NCI-H2196 treated with DMSO at 0.1 percent for 48 hours (cell line): ENCODE results near the gene KCNK5.
A peak's percentile ranks its signal among the peaks of the same experiment; 100 is the strongest.

Experiments used
- DNase-seq: peaks from one replicate; lab custom pipeline; 2025; ENCODE audit not compliant: unreplicated experiment; lab: John Stamatoyannopoulos, UW

KCNK5 gene

GRCh38 chr6:39199231-39199940, 29.9 kb downstream of the KCNK5 start:
- no peak for DNase-seq

- no peak for DNase-seq
These were observed 30.7 kb downstream of the KCNK5 start for GRCh38 chr6:39198528-39198927.

- no peak for DNase-seq
These were observed 31.3 kb downstream of the KCNK5 start for GRCh38 chr6:39197922-39198500.

GRCh38 chr6:39197521-39197920, 31.8 kb downstream of the KCNK5 start:
- DNase-seq = no peak

DNA sequence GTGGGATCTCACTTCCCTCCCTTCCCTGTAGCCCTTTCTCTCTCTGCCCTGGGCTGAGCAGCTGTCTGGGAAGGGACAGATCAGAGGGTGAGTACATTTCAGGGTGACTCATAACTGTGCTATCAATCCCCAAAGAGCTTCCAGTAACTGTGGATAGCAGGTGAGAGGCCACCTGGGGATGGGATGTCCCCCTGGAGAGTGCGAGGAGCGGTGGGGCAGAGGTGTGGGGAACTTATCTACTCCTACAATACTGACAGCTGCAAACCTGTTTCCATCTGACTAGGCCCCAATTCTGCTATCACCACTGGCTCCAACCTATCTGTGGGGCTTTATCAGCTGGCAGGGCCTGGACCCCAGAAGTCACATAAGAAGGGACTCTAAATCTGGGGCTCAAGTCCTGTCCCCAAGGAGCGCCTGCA, 32.6 kb downstream of the KCNK5 start:
- DNase-seq = no peak

DNA sequence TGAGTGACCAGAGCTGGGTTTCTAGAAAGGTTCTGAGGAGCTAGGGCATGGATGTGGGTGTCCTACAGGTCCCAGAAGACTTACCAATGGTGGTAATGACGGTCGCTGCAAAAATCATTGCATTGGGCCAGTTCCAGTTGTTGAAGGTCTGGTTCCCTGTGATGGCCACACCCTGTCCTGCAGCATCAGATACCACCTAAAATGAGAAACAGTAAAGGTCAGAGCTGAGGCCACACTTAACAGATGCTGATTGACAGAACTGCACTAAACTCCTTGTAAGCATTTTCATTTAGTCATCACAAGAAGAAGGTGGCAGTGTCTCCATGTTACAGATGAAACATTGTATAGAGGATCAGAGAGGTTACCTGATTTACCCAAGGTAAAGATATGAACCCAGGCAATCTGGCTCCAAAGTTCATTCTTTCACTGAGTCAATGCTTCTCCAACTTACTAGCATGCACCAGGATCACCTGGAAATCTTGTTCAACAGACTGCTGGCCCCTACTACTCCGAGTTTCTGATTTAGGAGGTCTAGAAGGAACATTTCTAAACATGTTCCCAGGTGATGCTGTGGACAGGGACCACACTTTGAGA, 33.4 kb downstream of the KCNK5 start:
- no peak for DNase-seq

GRCh38 chr6:39194466-39194865, 34.8 kb downstream of the KCNK5 start:
- no peak for DNase-seq

- no peak for DNase-seq
These were observed 36.0 kb downstream of the KCNK5 start for GRCh38 chr6:39193201-39193791.

DNA sequence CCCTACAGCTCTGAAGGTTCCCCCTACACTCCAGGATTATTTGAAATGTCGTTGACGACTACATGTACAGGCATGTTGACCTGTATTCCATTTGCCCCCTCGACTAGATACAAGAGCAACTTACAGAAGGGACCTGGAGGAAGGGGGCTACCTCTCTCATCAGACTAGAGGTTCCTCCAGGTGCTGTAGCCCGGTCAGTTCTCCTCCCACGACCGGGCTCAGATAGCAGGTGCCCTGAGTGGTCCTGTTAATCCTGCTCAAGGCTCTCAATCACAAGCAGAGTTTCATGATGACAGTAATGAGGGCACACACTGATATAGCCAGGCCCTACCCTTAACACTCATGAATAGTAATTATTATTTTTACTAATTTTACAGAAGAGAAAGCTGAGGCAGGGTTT, 36.5 kb downstream of the KCNK5 start:
- no peak for DNase-seq

GRCh38 chr6:39191236-39191930, 37.9 kb downstream of the KCNK5 start:
- no peak for DNase-seq

GRCh38 chr6:39190545-39191235, 38.6 kb downstream of the KCNK5 start:
- DNase-seq = no peak

GRCh38 chr6:39189915-39190544, 39.2 kb downstream of the KCNK5 start:
- peak; percentile 21 for DNase-seq

GRCh38 chr6:39189131-39189530, 40.1 kb downstream of the KCNK5 start:
- DNase-seq = no peak

DNA sequence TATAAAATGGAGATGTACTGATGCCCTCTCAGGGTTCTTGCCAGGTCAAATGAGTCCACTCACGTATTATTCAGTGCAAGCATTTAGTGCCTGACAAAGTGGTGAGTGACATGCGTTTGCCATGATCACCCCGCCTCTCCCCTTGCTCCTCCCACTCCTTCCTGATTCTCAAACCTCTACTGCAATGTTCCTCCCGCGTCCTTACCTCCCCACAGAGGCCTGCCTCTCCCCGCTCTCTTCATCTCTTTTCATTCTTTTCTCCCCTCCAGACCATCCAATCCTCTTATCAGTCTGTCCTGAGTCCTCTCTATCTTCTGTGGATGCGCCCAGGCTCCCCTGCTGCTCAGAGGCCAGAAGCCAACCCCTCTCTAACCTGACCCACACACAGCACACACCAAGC, 40.7 kb downstream of the KCNK5 start:
- DNase-seq = no peak

DNA sequence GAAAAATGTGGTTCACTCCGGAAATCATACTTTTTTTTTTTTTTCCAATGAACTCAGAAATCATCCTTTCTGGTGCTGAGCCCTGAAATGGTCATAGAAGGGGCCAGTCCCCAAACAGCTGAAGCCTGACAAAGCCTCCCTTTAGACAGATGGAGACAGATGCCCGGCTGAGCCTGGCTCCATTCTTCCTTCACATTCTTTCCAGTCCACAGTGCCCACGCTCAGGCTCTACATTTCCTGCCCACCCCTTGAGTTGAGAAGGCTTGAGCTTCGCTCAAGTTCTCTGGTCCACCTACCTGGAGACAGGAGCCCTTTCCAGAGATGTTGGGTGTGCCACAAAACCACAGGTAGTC, 41.2 kb downstream of the KCNK5 start:
- no peak for DNase-seq

DNA sequence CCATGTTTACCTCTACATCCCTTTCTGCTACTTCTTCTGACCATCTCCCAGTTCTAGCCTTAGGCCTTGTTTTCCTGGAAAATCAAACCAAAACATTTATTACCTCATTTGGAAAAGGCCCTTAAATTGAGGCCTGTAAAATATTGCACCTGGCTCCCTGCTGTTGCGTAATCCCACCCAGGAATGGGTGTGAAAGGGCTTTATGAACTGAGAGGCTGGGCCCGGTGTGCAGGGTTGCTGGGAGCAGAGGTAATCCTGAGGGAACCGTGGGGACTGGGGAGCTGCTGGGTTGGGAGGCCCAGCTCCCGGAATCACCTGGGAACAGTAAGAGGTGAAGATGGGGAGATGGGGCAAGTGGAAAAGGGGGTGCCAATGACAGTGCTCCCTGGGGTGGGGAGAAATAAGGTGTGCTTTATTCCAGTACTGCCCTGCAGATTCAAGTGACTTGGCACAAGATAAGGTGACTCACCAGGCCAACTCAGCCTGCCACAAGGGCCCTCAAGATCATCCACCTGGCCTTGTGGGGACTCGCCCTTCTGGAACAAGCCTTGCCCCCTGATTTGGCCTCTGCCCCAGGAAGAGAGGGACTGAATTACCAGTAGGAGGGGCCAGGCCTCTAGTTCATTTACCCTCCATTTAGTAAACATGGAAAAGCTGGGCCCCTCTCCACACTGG, 44.2 kb downstream of the KCNK5 start:
- peak; percentile 72 for DNase-seq

GRCh38 chr6:39182604-39183003, 46.7 kb downstream of the KCNK5 start:
- DNase-seq = peak; percentile 66

- DNase-seq = no peak
These were observed 47.4 kb downstream of the KCNK5 start for GRCh38 chr6:39181826-39182225.

- DNase-seq = no peak
These were observed 47.9 kb downstream of the KCNK5 start for GRCh38 chr6:39181333-39181732.

DNA sequence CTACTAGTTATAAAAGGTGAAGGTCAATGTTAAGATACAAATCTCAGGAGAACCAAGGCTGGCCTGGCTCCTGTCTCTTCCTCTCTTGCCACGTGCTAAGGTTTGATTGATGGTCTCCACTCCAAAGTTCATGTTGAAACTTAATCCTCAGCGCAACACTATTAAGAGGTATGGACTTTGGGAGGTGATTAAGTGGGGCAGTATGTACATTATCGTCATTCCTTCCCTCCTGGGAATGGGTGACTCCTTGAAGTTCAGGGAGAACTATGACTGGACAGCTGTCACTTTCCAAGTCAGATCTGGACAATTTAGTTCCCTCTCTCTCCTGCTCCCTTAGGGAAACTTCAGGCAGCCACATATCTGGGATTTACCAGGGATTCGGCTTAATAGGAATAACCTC, 50.5 kb downstream of the KCNK5 start:
- DNase-seq = no peak
